ENCODE data around the gene SCN8A.

The SCN8A gene

DNA sequence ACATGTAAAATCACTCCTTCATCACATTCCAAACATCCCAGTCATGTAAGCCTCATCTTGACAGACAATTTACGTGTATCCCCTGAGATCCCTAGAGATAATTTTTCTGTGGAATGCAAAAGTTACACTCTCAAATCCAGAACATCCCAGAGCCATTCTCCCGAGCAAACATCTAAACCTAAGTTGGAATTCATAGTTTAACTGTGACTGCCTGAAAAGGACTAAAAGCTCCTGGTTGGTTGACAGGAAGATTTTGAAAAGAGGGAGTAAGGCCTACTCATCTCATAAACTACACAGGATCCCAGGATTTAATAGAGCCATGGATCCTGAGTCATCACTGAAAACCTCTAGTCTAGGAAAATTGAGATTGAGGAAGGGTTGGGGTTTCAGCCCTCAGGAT lies 123.6 kb downstream of the SCN8A start:
- DNase-seq (ENCODE audit: low read depth in 3 of 3), result no peak

DNA sequence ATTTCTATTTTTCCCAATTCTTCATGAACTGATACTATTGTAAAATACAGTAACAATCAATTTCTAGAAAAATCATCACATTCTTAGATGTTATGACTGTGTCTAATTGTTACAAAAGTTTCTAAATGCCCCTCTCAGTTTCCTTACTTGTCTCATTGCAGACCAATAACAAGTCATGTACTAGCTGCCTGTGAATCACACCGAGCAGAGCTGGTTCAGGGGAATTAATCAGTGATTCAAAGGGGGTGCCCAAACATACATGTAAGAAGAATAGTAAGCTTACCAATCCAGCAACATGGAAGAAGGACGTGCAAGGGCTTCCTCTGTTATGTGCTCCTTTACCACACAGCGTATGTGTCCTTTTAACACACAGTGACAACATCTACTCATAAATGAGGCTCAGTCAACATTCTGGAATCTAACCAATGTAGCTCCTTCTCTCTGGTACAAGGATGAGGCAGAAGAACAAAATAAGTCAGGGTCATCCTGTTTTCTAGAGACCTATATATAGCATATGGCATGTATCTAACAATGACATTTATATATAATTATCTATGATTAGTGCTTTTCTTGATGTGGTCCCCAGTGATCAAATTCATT lies 126.4 kb downstream of the SCN8A start:
- no peak for DNase-seq (ENCODE audit: low read depth in 3 of 3)

DNA sequence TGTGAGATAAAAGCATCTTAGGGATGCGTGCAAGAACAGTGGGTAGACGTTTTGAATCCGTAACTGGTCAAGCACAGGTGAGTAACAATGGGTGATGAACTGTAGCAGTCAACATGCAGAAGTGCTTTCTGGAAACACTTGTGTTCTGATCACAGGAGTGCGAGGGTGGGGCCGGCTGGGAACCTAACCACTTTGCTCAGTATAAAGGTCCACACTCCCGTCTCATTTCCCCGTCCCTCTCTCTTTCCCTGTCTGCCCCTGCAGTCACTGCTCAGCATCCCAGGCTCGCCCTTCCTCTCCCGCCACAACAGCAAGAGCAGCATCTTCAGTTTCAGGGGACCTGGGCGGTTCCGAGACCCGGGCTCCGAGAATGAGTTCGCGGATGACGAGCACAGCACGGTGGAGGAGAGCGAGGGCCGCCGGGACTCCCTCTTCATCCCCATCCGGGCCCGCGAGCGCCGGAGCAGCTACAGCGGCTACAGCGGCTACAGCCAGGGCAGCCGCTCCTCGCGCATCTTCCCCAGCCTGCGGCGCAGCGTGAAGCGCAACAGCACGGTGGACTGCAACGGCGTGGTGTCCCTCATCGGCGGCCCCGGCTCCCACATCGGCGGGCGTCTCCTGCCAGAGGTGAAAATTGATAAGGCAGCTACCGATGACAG lies 130.4 kb downstream of the SCN8A start:
- peak; percentile 13 to 47 (median 25) for DNase-seq (ENCODE audit: low read depth in 3 of 3)

DNA sequence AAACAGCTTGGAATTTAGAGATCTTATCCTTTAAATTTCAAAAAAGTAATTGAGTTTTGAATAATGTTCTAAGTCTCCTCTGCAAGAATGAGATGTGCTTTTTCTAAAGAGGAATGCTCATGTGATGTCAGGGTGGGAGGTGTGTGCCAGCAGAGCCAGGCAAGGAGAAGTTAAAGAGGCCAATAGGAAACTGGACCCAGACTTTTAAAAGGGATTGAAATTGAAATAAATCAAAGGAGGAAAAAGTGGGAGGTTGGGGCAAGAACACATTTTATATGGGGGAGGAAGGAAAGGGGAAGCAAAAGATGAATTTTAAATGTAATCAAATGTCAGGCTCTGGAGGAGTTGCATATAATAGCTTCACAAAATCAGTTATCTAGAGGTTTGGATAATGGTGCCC lies 131.4 kb downstream of the SCN8A start:
- no peak for DNase-seq (ENCODE audit: low read depth in 3 of 3)

DNA sequence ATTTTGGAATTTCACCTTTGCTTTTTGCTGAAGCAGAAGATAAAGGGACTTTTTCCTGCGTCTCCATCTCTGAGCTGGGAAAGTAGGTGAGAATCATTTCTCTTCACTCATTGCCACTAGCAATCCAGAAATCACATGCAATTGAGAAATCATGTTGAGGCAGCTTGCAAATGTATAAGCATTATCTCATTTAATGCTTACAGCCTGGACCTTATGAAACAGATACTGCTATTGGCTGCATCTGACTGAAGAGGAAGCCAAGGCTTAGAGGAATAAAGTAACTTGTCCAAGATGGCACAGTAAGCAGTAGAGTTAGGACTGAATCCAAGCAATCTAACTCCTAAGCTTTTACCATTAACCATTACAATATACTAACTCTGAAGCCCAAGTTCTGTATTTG lies 135.1 kb downstream of the SCN8A start:
- DNase-seq (ENCODE audit: low read depth in 3 of 3), result no peak

DNA sequence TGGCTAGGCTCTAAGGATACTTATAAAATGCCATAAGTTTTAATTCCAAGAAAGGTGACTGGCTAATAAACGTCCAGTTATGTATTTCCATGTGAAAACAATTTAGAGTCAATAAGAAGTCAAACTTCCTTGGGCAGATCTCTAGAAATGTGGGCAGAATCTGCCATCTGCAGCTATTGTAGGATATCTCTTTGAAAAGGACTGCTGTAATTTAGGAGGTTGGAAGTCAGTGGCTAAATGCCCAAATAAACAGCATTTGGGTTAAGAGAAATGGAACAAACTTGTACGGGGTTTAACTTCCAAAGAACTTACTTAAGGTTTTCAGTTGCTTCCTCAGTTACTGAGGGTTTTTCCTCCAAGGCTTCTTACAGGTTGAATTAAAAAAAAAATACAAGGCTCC lies 135.9 kb downstream of the SCN8A start:
- DNase-seq (ENCODE audit: low read depth in 3 of 3), result no peak

DNA sequence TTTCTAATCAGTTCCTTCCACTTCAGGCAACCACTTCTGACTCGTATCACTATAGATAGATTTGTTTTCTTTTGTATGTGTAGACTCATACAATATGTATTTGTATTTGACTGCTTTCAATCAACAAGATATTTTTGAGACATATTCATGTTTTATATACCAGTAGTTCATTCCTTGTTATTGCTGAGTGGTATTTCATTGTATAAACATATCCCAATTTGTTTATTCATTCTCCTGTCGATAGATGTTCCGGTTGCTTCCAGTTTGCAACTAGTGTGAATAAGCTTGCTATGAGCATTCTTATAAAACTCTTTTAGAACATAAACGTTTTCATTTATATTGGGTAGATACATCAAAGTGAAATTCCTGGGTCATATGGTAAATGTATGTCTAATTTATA lies 138.3 kb downstream of the SCN8A start:
- DNase-seq (ENCODE audit: low read depth in 3 of 3), result no peak

DNA sequence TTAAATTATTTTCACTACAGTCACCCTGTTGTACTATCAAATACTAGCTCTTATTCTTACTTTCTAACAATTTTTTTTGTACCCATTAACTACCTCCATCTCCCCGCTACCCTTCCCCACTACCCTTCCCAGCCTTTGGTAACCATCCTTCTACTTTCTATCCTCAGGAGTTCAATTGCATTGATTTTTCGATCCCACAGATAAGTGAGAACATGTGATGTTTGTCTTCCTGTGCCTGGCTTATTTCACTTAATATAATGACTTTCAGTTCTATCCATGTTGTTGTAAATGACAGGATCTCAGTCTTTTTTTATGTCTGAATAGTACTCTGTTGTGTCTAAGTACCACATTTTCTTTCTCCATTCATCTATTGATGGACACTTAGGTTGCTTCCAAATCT lies 139.7 kb downstream of the SCN8A start:
- no peak for DNase-seq (ENCODE audit: low read depth in 3 of 3)

DNA sequence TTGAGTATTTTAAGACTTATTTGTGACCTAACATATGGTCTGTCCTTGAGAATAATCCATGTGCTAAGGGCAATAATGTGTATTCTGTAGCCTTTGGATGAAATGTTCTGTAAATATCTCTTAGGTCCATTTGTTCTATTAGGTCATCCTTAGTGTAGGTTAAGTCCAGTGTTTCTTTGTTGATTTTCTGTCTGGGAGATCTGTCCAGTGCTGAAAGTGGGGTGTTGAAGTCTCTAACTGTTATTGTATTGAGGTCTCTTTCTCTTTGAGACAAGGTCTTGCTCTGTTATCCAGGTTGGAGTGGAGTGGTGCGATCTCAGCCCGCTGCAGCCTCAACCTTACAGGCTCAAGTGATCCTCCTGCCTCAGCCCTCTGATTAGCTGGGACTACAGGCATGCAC lies 149.5 kb downstream of the SCN8A start:
- no peak for DNase-seq (ENCODE audit: low read depth in 3 of 3)

DNA sequence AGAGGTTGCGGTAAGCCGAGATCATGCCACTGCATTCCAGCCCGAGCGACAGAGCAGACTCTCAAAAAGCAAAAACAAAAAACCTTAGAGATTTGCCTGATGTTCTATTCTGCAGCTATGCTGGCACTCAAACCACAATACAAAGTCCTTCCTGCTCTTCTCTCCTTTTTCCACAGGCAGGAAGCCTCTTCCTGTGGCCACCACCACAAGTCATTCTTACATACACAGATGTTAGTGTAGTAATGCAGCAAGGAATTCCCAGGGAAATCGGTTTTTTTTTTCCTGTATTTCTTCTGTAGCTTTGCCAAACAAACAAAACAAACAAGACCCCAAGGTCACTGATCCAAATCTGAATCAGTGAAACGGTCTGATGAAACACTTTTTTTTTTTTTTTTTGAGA lies 153.2 kb downstream of the SCN8A start:
- no peak for DNase-seq (ENCODE audit: low read depth in 3 of 3)

DNA sequence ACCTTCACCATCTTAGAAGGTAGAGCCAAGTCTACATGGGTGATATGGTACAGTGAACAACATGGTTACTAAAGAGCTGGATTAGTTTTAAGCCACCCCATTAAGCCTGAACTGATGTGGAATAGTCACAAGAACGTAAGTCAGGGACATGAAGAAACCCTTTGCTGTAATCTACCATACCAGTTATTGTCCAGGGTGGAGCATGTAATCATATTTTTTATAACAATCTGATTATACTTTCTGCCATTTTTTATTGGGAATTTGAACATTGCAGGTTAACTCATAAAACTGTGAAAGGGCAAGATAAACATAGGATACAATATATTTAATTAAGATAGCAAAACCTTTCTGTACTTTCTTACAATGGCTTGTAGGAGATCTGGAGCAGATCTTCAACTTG lies 153.9 kb downstream of the SCN8A start:
- DNase-seq (ENCODE audit: low read depth in 3 of 3), result no peak

DNA sequence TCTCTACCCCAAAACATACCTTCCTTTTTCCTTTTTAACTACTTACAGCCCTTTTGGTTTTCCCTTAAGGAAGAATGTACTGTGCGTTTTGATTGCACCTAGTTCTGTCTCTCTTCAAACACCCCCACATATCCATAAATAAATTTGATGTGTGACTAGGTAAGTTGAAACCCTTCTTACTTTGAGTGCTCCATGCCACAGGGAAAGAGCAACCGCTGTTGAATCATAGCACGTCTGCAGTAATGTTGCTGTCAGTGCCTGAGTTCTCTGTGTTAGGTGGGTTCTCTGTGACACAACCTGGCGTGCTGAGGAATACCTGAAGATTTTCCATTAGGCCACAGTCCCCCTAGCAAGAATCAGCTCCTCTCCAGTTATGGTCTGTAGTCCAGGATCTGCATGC lies 155.4 kb downstream of the SCN8A start:
- no peak for DNase-seq (ENCODE audit: low read depth in 3 of 3)

DNA sequence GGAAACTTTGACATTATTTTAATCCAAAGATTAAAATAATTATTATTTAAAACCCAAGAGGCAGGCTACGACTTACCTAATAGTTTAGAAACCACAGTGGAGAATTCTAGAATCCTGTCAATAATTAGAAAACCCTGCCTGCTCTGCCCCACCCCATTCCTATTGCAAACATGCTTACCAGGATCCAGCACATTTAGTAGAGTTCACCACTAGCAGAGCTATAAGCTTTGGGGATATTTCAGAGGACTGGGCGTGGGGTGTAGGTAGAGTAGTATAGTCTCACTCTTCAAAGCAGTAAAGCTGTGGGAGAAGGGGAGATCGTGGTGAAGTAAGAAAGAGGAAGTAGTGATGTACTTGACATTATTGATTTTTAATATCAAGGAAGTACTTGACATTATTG lies 157.2 kb downstream of the SCN8A start:
- no peak for DNase-seq (ENCODE audit: low read depth in 3 of 3)

DNA sequence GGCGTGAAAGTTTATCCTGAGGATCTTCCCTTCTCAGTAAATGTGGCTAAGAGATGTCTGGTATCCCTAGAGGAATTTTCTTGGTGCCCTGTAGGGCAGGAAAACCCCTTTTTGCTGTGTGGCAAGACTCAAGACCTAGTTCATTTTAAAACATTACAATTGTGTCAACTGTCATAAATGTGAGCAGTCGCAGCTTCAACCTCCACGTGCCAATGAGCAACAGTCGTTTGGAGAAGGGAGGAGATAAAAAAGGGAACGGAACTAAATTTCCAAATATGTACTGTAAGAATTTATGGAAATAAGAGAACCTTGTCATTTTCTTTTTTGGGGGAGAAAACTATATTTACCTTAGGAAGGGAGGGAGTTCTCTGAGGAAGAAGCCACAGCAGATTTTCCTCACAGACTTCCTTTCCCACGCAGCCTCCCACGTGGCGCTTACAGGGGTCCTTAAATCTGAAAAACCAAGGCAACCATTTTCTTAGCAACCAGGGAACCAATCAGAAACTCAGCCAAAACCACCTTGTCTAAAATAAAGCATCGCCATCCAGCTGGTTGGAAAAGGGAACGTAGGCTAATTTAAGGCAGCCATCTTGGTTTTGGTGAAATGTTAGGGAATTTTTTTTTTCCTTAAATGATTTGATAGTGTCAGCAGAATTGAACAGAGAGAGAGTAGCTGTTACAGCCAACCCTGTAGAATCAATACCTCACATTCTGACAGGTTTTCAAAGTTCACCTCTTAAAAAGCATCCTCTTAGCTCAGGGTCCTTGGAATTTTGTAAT lies 158.4 kb downstream of the SCN8A start:
- no peak for DNase-seq (ENCODE audit: low read depth in 3 of 3)

DNA sequence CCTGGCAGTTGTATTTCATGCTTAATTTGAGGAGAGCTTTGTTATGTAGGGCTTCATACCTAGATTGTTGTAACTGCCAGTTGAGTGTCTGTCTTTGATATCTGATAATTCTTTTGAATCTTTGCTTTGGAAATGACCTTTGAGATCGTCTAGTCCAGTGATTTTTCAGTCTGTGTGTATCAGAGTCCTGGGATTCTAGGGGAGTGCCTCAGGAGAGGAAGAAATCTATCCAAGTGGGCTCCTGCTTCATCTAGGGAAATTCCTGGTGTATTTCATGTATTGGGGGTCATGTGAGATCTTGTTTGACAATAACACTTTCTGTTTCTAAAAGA lies 158.9 kb downstream of the SCN8A start:
- DNase-seq (ENCODE audit: low read depth in 3 of 3), result no peak

DNA sequence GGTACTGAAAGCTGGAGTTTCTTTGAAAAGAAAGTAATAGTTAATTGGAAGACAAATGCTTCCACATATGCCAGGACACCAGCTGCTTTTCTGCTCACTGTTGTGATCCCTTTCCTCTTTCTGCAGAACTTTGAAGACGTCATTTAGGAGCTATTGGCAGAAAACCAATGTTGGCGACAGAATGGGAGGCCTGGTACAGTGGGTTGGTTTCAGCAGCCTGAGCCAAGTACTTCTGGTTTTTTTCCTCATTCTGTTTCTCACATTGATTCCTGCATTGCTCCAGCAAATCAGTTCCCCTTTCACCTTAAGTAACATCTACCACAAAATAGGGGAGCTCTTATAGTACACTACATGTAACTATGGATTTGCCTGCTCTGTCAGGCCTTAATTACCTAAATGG lies 160.6 kb downstream of the SCN8A start:
- DNase-seq (ENCODE audit: low read depth in 3 of 3), result no peak

DNA sequence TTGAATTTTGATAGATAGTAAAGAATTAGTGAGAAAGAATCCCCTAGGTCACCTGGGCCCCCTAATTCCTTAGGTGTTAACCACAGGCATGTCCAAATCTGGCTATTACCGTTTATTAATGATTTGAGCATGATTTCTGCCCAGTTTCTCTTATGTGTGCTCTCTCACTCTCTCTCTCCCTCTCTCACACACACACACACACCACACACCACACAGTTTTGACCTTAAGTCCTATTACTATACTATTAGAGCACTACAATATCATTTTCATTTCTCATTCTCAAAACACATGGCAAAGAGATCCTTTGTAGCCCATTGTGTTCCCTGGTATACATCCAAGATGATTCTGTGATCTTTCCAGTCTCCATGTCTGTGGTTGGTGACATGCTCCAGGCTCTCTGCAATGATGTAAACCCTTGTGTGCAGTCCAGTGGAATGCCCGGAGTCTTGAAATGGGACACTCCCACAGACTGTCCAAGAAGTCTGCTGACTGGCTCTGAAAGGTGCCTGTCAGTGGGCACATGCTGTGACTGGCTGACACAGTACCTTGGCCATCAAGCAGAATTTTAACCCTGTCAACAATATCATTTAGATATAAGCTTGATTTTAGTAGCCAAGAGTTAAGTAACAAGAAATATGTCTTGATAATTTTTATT lies 161.3 kb downstream of the SCN8A start:
- no peak for DNase-seq (ENCODE audit: low read depth in 3 of 3)

DNA sequence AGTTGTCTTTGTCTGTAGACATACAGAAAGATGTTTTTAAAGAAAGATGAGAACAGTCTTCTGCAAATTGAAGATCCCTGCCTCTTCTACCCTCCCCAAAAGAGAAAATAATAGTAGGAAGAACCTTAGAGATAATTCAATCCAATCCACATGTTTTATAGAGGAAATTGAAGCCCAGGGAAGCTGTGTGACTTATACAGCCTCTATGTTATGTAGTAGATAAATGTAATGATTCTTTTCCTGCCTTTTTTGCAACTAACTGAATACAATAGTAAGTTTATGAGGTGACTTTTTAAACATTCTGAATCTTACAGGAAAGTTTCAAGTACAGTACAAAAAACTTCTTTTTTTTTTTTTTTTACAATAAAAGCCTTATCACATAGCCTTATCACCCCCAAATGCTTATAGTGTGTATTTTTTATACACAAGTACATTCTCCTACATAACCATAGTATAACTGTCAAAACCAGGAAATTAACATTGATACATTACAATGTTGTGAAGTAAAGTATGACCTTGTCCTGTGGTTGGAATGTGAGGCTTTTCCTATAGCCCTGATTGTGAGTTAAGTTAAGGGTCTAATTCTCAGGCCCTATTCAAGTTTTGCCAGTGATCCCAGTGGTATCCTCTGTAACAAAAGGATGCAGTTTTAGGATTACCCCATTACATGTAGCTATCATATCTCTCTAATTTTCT lies 163.1 kb downstream of the SCN8A start:
- no peak for DNase-seq (ENCODE audit: low read depth in 3 of 3)

DNA sequence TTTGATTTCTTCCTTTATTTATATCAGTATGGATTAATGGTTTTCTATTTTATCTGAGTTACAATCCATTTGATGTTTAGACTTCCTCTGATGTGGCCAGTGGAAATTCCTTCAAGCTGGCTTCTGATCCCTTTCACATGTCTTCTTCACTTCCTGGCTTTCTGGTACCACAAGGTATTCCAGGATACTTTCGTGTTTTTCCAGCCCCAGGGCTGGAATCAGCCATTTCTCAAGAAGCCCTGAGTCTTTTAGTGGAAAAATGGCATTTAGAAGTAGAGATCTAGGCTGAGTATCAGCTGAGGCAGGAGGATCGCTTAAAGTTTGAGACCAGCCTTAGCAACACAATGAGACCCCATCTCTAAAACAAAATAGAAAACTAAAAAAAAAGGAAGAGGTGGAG lies 164.2 kb downstream of the SCN8A start:
- no peak for DNase-seq (ENCODE audit: low read depth in 3 of 3)

DNA sequence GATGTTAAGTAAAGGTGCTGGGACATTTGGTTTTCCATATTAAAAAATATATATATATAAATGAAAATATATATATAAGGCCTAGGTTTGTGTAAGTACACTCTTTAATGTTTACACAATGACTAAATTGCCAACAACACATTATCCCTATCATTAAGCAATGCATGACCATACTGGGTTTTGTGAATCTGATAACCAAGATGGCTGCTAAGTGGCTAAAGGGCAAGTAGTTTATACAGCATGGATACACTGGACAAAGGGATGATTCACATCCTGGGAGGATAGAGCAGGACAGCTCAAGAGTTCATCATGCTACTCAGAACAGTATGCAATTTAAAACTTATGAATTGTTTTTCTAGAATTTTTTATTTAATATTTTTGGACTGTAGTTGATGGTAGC lies 168.1 kb downstream of the SCN8A start:
- no peak for DNase-seq (ENCODE audit: low read depth in 3 of 3)

DNA sequence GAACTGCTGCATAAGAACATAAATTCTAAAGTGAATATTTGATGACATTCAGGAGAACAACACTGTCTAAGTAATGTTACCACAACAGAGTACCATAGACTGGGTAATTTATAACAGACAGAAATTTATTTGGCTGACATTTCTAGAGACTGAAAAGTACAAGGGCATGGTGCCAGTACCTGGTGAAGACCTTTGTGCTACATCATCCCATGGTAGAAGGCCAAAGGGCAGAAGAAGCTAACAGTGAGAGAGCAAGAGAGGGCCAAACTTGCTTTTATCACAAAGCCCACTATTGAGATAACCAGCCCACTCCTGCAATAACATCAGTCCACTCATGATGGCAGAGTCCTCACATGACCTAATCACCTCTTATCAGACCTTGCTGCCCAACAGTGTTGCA lies 168.7 kb downstream of the SCN8A start:
- DNase-seq (ENCODE audit: low read depth in 3 of 3), result no peak

DNA sequence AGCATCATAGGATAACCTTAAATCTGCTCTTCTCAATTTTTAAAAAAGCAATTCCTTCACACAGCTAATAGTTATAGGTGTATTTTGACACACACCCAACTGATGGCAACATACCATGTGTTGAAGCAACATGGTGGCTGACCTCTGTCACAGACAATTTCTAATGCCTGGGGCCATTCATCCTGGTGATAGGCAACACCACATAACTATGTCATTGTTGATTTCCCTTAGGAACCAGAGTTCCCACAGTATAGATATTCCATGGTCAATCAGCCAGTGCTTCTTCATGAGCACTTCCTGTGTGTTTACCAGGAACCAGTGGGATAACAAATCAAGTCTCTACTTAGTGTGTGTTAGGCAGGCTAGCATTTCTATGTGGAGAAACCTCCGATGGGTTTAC lies 169.2 kb downstream of the SCN8A start:
- DNase-seq (ENCODE audit: low read depth in 3 of 3), result no peak
